Ectodermal cell (in vitro differentiated cells): ENCODE results near the gene TCF3.
"Not testable (repeated sequence)": the region's sequence is repeated elsewhere in the genome, so short reads cannot be mapped to it uniquely, and the experiment has no call there.

ENCODE experiments used
- H3K27ac ChIP-seq: 2 replicates; pipeline ENCODE4 v1.7.0; 2013; ENCODE audit warnings: mild to moderate bottlenecking, low read depth, low read length; ENCODE audit not compliant: insufficient read depth, poor library complexity, severe bottlenecking
- H3K27me3 ChIP-seq: 2 replicates; pipeline ENCODE4 v1.7.0; 2013; ENCODE audit warnings: mild to moderate bottlenecking, low read length; ENCODE audit not compliant: insufficient read depth, control insufficient read depth, poor library complexity, severe bottlenecking
- H3K36me3 ChIP-seq: one replicate; pipeline ENCODE4 v1.7.0; 2013; ENCODE audit warnings: low read length; ENCODE audit not compliant: control insufficient read depth, insufficient read depth
- H3K4me1 ChIP-seq: one replicate; pipeline ENCODE4 v1.7.0; 2013; ENCODE audit warnings: low read length; ENCODE audit not compliant: control insufficient read depth, insufficient read depth
- H3K4me3 ChIP-seq: 2 replicates; pipeline ENCODE4 v1.7.0; 2013; ENCODE audit warnings: low read depth, low read length, control low read depth; ENCODE audit not compliant: insufficient read depth
- H3K9me3 ChIP-seq: 2 replicates; pipeline ENCODE4 v1.7.0; 2013; ENCODE audit warnings: mild to moderate bottlenecking, low read length, moderate library complexity; ENCODE audit not compliant: control insufficient read depth
- WGBS, 2 experiments: methylation state at CpG; one replicate each; pipeline ENCODE4 v1.1.7; 2013; ENCODE audit warnings: missing lambda C conversion rate in 2 of 2; 5-methylcytosine and 5-hydroxymethylcytosine counted together

TCF3 gene

DNA sequence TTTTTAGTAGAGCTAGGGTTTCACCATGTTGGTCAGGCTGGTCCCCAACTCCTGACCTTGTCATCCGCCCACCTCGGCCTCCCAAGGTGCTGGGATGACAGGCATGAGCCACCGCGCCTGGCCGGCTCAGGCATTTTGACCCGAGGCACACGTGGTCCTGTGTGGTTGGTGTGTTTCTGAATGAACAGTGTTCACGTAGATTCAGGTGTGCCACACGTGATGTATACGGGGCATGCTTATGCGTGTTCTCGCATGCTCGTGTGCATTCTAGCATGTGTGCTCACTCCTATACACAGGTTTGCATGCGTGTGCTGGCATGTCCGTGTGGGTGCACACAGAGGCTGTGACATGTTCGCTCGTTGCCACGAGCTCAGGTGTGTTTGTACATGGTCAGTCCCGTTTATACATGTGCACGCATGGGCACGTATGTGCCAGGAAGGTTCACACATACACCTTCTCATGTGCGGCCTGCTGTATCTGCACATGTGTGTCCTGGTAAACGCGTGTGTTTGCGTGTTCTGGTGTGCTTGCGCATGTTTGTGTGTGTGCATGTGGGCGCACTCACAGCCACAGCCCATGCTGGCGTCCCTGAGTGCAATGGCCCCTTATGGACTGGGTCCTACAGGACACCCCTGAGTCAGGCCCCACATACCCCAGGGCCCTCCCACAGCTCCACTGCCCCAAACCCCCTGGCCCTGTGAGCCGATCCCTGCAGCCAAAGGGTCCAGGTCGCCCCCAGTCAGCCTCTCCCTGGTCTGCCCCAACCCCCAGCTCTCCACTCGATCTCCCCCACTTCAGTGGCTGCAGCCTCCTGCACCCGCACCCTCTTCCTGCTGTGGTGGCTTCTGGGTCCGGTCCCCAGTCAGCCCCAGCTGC is 20.6 kb upstream of the TCF3 start:
- Histone ChIP-seq H3K4me1 (peaks cover 14% of the 10 kb centered on the region), H3K27ac (no peak overlapping the region), H3K27me3 (peaks cover 100% of the 10 kb centered on the region), H3K9me3 (no peaks in the 10 kb centered on the region), H3K4me3 (no peak overlapping the region), H3K36me3 (no peaks in the 10 kb centered on the region)
- 88% methylated on average over 33 of the region's 33 CpGs for WGBS, 2 experiments

DNA sequence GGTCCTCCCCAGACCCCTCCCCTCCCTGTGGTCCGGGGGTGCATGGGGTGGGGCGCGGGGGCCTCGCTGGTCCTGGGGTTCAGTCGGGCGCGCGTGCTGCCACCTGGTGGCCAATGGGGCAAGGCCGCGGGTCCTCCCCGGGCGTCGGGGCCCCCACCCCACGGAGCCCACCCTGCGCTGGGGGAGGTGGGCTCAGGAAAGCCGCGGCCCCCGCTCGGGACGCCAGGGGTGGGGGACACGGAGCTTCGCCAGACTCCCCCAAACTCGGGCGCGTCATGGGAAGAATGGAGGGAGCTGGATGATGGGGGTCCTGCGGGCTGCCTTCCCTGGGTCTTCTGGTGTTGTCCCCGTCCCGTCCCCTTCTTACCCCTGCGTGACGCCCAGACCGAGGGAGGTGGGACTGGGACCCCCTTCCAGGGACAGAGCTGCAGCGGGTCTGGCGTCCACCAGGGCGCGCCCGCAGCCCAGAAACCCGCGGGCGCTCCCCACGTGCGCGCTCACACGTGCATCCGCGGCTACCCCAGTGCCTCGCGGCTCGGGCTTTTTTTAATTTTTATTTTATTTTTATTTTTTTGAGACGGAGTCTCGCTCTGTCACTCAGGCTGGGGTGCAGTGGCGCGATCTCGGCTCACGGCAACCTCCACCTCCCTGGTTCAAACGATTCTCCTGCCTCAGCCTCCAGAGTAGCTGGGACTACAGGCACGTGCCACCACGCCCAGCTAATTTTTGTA is 19.8 kb upstream of the TCF3 start:
- Histone ChIP-seq H3K4me1 (peaks cover 16% of the 10 kb centered on the region), H3K9me3 (no peaks in the 10 kb centered on the region), H3K27me3 (peaks cover 99% of the 10 kb centered on the region), H3K27ac (no peak overlapping the region), H3K4me3 (no peak overlapping the region), H3K36me3 (no peaks in the 10 kb centered on the region)
- WGBS, 2 experiments = 10 to 11% methylated on average over 57 of the region's 57 CpGs

DNA sequence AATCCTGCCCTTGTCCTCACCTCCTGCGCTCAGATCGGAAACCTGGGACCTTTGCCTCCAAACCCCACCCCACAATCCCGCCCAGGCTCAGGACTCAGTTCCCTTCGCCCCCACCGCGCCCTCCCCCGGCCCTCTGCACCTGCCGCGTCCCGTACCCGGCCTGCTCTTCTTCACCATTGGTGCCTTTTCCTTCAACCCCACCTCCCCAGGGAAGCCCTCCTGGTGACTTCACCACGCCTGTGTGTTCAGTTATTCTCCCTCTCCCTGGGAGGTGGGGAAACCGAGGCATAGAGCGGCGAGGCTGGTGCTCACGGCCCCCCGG is 19.3 kb upstream of the TCF3 start:
- Histone ChIP-seq H3K27ac (no peak overlapping the region), H3K4me1 (peaks cover 16% of the 10 kb centered on the region), H3K9me3 (no peaks in the 10 kb centered on the region), H3K27me3 (peaks cover 94% of the 10 kb centered on the region), H3K36me3 (no peaks in the 10 kb centered on the region), H3K4me3 (no peak overlapping the region)
- 1 to 3% methylated on average over 17 of the region's 17 CpGs for WGBS, 2 experiments

DNA sequence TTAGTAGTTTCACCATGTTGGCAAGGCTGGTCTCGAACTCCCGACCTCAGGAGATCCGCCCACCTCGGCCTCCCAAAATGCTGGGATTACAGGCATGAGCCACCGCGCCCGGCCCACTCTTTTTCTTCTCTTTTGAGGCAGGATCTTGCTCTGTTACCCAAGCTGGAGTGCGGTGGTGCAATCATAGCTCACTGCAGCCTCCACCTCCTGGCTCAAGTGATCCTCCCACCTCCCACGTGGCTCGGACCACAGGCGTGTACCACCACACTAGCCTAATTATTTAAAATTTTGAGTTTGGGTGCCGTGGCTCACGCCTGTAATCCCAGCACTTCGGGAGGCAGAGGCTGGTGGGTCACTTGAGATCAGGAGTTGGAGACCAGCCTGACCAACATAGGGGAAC is 18.3 kb upstream of the TCF3 start:
- H3K4me3 ChIP-seq, H3K27ac ChIP-seq, H3K9me3 ChIP-seq, H3K36me3 ChIP-seq: not testable (repeated sequence)
- Histone ChIP-seq H3K4me1 (peaks cover 12% of the 10 kb centered on the region), H3K27me3 (peaks cover 85% of the 10 kb centered on the region)
- WGBS, 2 experiments = 52 to 54% methylated on average over 14 of the region's 14 CpGs

DNA sequence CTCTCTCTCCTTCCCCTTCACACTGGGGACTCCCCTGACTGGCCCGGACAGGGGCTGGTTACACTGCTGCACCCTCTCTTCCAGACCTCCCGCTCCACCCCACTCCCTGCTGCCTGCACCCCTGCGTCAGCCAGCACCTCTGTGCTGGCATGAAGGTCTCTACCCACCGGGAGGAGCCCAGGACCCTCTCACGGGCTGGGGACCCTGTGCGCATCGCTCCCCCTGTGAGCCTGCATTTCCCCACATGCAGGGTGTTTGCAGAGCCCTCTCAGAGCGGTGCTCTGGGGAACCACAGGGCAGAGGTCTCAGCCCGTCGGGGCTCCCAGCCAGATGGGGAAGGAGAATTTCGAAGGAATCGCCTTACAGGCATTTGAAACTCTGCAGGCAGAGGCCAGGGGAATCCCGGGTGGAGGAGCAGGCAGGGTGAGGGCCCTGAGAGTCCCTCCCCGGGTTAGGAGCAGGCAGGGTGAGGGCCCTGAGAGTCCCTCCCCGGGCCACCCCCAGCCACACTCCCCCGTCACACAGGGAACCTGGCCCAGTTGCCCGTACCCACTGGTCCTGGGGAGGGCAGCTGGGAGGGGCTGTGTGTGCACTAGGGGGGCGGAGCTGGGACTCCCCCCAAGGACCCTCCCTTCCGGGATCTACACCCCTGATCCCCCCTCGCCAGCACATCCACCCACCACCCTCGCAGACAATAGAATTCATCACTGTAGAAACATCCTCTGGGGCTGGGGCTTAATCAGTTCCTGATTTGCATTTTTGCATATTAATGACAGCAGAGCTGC is 16.3 kb upstream of the TCF3 start:
- H3K36me3 ChIP-seq = no peaks in the 10 kb centered on the region
- peaks cover 12% of the 10 kb centered on the region for H3K4me1 ChIP-seq
- H3K27ac ChIP-seq = no peak overlapping the region
- WGBS, 2 experiments = 6 to 8% methylated on average over 21 of the region's 21 CpGs
- H3K27me3 ChIP-seq = peaks cover 67% of the 10 kb centered on the region
- no peaks in the 10 kb centered on the region for H3K9me3 ChIP-seq
- no peak overlapping the region for H3K4me3 ChIP-seq

DNA sequence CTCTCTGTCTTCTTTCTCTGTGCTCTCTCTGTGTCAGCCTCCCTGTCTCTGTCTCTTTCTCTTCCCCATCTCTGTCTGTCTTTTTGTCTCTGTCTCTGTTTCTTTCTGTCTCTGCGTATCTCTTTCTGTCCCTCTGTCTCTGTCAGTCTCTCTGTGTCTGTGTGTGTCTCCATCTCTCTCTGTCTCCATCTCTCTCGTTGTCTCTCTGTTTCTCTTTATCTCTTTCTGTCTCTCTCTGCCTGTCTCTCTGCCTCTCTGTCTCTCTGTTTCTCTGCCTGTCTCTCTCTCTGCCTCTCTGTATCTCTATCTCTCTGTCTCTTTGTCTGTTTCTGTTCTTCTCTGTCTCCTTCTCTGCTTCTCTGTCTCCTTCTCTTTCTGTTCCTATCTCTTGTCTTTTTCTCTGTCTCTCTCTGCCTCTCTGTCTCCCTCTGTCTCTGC is 15.7 kb upstream of the TCF3 start:
- H3K9me3 ChIP-seq = no peaks in the 10 kb centered on the region
- peaks cover 61% of the 10 kb centered on the region for H3K27me3 ChIP-seq
- H3K36me3 ChIP-seq = no peaks in the 10 kb centered on the region
- 62 to 63% methylated on average over 2 of the region's 2 CpGs for WGBS, 2 experiments
- H3K4me3 ChIP-seq = no peak overlapping the region
- H3K4me1 ChIP-seq = peaks cover 12% of the 10 kb centered on the region
- H3K27ac ChIP-seq = no peak overlapping the region

DNA sequence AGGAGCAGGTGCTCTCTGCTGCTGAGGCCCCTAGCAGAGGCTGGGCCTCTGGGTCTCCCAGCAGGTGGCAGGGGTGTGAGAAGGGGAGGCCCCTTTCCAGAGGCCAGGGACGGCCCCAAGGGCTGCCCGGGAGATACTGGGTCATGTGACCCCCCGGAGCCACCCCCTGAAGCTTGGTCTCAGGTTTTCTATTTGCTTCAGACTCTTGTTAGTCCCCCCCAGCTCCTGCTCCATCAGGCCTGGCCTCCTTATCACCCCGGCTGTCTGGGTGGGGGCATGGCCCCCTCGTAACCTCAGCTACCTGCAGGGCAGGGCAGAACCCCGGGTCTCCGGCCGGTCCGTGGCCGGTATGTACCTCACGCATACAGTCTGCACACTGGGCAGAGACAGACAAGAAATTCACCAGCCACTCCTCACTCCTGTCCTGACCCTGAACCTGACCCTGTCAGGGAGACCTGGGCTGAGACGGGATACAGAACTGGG is 13.2 kb upstream of the TCF3 start:
- no peak overlapping the region for H3K4me3 ChIP-seq
- 71 to 74% methylated on average over 12 of the region's 12 CpGs for WGBS, 2 experiments
- peaks cover 12% of the 10 kb centered on the region for H3K4me1 ChIP-seq
- H3K36me3 ChIP-seq = no peaks in the 10 kb centered on the region
- H3K27ac ChIP-seq = no peak overlapping the region
- H3K9me3 ChIP-seq = no peaks in the 10 kb centered on the region
- H3K27me3 ChIP-seq = peaks cover 36% of the 10 kb centered on the region

DNA sequence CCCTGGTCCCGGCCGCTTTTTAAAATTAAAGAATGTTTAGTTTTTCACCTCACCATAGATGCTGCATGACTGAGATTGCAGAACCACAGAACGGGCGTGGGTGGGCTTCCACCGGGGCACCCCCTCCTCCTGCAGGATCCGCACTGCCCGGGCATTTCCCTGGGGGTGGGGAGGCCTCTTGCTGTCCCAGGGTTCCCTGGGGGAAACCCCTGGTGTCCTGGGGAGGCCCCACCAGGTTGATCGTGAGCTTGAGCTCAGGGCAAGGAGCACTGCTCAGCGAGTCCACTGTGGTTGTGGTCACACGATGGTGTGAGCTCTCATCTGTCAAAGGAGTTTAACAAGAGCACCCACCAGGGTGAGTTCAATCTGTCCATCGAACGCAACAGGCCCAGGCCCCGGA is 11.4 kb upstream of the TCF3 start:
- Histone ChIP-seq H3K36me3 (no peaks in the 10 kb centered on the region), H3K9me3 (no peaks in the 10 kb centered on the region), H3K4me3 (no peak overlapping the region), H3K4me1 (peaks cover 10% of the 10 kb centered on the region), H3K27me3 (peaks cover 19% of the 10 kb centered on the region), H3K27ac (no peak overlapping the region)
- WGBS, 2 experiments = 88% methylated on average over 13 of the region's 13 CpGs

DNA sequence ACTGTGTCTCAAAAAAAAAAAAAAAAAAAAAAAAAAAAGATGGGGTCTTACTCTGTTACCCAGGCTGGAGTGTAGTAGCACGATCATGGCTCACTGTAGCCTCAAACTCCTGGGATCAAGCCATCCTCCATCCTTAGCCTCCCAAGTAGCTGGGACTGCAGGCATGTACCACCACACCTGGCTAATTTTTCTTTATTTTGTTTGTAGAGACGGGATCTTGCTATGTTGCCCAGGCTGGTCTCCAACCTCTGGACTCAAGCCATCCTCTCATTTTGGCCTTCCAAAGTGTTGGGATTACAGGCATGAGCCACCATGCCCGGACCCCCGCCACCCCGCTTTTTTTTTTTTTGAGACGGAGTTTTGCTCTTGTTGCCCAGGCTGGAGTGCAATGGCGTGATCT is 10.8 kb upstream of the TCF3 start:
- not testable (repeated sequence) for H3K4me1 ChIP-seq, H3K9me3 ChIP-seq, H3K27ac ChIP-seq, H3K4me3 ChIP-seq, H3K36me3 ChIP-seq
- 91 to 94% methylated on average over 7 of the region's 7 CpGs for WGBS, 2 experiments
- H3K27me3 ChIP-seq = peaks cover 13% of the 10 kb centered on the region

DNA sequence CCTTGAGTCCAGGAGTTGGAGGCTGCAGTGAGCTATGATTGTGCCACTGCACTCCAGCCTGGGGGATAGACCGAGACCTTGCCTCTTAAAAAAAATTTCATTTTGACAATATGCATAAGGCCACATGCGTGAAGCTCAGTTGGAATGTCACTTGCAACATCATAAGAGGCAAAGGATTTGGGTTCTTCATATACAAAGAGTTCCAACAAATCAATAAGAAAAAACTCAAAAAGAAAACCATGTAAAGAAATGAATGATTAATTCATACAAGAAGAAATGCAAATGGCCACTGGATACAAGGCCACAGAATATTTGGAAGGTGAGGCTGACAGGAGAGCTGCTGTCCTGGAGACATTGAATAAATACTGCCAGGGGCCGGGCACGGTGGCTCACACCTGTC is 9.6 kb upstream of the TCF3 start:
- 89 to 96% methylated on average over 4 of the region's 4 CpGs for WGBS, 2 experiments
- Histone ChIP-seq H3K4me3 (no peak overlapping the region), H3K4me1 (peaks cover 6% of the 10 kb centered on the region), H3K36me3 (no peaks in the 10 kb centered on the region), H3K9me3 (no peaks in the 10 kb centered on the region), H3K27ac (no peak overlapping the region), H3K27me3 (peaks cover 3% of the 10 kb centered on the region)
